ENCODE results near the gene COL11A1. TPM values are rescaled to one million over a fixed set of nuclear protein-coding genes. Genes with fewer than 3 reads are reported as not detected.
A peak's percentile ranks its signal among the peaks of the same experiment; 100 is the strongest.

Gene COL11A1
- total and polyA plus RNA-seq, 9 of the 15 experiments (the other 6 are each of a cell fraction or from before 2014, with no cell fraction given), result 0.07 TPM; not detected in 8

- no peak for DNase-seq (ENCODE audit: extremely low read depth in 1 of 4, low spot score in 3 of 4)
- no peaks in the 10 kb centered on the region for H3K79me2 ChIP-seq (ENCODE audit: control insufficient read depth, insufficient read depth, low read length)
- no peaks in the 10 kb centered on the region for H3K27me3 ChIP-seq (ENCODE audit: control insufficient read depth in 2 of 2, insufficient read depth in 2 of 2, low read length in 2 of 2)
- H3K4me1 ChIP-seq (replicated peaks in 1 of 2; ENCODE audit: control insufficient read depth in 2 of 2, insufficient read depth in 2 of 2, low read length in 2 of 2), result no peaks in the 10 kb centered on the region
- H3K4me2 ChIP-seq (ENCODE audit: insufficient read depth, low read length), result no peak overlapping the region
- ChIA-PET POLR2A (no interaction called here), CTCF (ENCODE audit: low intra/inter-chr PET ratio) (no interaction called here)
- H3K4me3 ChIP-seq, result no peak overlapping the region
- no peak overlapping the region for H3K9ac ChIP-seq (ENCODE audit: insufficient read depth in 1 of 2, low read depth in 2 of 2, low read length in 2 of 2)
- no peak overlapping the region for H3K27ac ChIP-seq (ENCODE audit: extremely low read depth, low read depth, low read length)
- FAIRE-seq, result no peak
- intact Hi-C loops (cut with micrococcal nuclease) (no loop called here), in situ Hi-C loops (cut with MboI) (no loop called here)
- BruUV-seq (replicated peaks), result no TSS peak
- TF ChIP-seq MAFF (IDR thresholded peaks at IDR 0.05; ENCODE audit: low read length) (peak; percentile 40), EP400 (IDR thresholded peaks at IDR 0.05) (no peak), FOXM1 (IDR thresholded peaks at IDR 0.05; ENCODE audit: low read depth) (no peak), FOXM1 (CRISPR knock-in tag; IDR thresholded peaks at IDR 0.05; ENCODE audit: low read depth) (no peak), ZNF316 (IDR thresholded peaks at IDR 0.05) (peak; percentile 59), MAFG (tag; conservative IDR thresholded peaks at IDR 0.05) (peak; percentile 31; the same call in 1 of the 2 replicates), GATAD2A (IDR thresholded peaks at IDR 0.05) (no peak), ZNF165 (CRISPR knock-in tag; IDR thresholded peaks at IDR 0.05; ENCODE audit: borderline replicate concordance) (no peak), TOE1 (IDR thresholded peaks at IDR 0.05; ENCODE audit: borderline replicate concordance) (no peak), TOE1 (CRISPR knock-in tag; IDR thresholded peaks at IDR 0.05; ENCODE audit: borderline replicate concordance, low read depth) (no peak), MECOM (CRISPR knock-in tag; IDR thresholded peaks at IDR 0.05) (no peak), NR1H2 (CRISPR knock-in tag; IDR thresholded peaks at IDR 0.05) (no peak), MAFK (IDR thresholded peaks at IDR 0.05; ENCODE audit: low read length) (peak; percentile 46; the same call in 1 of the 2 replicates), RNF2 (IDR thresholded peaks at IDR 0.05) (no peak), MCM3 (IDR thresholded peaks at IDR 0.05) (no peak), CCAR2 (IDR thresholded peaks at IDR 0.05; ENCODE audit: low read depth, low read length) (no peak), HMGN3 (IDR thresholded peaks at IDR 0.05; ENCODE audit: borderline replicate concordance, extremely low read depth, insufficient read length, low read depth, low read length) (no peak), GATAD2B (IDR thresholded peaks at IDR 0.05; ENCODE audit: borderline replicate concordance) (no peak), ZNF408 (CRISPR knock-in tag; IDR thresholded peaks at IDR 0.05; ENCODE audit: low read depth) (no peak), TEAD2 (tag; IDR thresholded peaks at IDR 0.05) (no peak), ZNF445 (CRISPR knock-in tag; IDR thresholded peaks at IDR 0.05; ENCODE audit: low read depth) (no peak)
- TF ChIP-seq, protein P1, sequence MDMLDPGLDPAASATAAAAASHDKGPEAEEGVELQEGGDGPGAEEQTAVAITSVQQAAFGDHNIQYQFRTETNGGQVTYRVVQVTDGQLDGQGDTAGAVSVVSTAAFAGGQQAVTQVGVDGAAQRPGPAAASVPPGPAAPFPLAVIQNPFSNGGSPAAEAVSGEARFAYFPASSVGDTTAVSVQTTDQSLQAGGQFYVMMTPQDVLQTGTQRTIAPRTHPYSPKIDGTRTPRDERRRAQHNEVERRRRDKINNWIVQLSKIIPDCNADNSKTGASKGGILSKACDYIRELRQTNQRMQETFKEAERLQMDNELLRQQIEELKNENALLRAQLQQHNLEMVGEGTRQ (CRISPR knock-in tag; IDR thresholded peaks at IDR 0.05), result no peak
- TF ChIP-seq, protein P2, sequence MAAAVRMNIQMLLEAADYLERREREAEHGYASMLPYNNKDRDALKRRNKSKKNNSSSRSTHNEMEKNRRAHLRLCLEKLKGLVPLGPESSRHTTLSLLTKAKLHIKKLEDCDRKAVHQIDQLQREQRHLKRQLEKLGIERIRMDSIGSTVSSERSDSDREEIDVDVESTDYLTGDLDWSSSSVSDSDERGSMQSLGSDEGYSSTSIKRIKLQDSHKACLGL (CRISPR knock-in tag; IDR thresholded peaks at IDR 0.05; ENCODE audit: borderline replicate concordance, poor library complexity, severe bottlenecking), result no peak
- no peak overlapping the region for H2AFZ ChIP-seq (ENCODE audit: low read depth, low read length)
- peaks cover 4% of the 10 kb centered on the region; the same call in 1 of the 2 replicates for H3K9me3 ChIP-seq (replicated peaks; ENCODE audit: control insufficient read depth, insufficient read depth, low read depth, low read length)
- no peaks in the 10 kb centered on the region for H4K20me1 ChIP-seq (replicated peaks; ENCODE audit: control insufficient read depth, insufficient read depth, low read length)
- no peak for ATAC-seq
- H3K9me1 ChIP-seq (ENCODE audit: control insufficient read depth, insufficient read depth, low read length), result no peaks in the 10 kb centered on the region
- H3K36me3 ChIP-seq (ENCODE audit: control insufficient read depth, insufficient read depth, low read length), result no peaks in the 10 kb centered on the region
Measured at GRCh38 chr1:102977292-102977691, 131.0 kb downstream of the COL11A1 start.
